ENCODE data around the gene TGFA.

TGFA gene

DNA sequence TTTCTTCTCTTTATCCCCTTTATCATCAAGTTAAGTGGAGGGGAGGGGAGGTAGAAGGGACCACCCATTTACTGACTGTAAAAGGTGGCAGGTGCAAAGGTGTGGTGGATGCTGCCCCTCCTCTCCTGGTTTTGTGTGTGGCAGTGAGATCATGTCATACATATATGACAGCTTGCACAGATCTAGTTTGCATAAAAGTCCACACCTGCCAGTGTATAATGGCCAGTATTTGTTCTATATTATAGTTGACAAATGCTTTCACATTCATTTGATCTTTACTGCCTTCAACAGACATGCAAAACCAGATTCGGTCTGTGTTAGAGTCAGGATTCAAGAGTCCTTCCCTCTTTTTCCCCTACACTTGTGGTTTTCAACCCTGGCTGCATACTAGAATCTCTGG, 55.1 kb downstream of the TGFA start:
- Histone ChIP-seq H3K4me1 (no peaks in the 10 kb centered on the region), H3K36me3 (no peaks in the 10 kb centered on the region), H3K4me3 (ENCODE audit: low read depth, low read length) (no peak overlapping the region), H3K27me3 (no peaks in the 10 kb centered on the region), H3K9me3 (no peaks in the 10 kb centered on the region)
- no peak for DNase-seq
- TF ChIP-seq, protein P1, sequence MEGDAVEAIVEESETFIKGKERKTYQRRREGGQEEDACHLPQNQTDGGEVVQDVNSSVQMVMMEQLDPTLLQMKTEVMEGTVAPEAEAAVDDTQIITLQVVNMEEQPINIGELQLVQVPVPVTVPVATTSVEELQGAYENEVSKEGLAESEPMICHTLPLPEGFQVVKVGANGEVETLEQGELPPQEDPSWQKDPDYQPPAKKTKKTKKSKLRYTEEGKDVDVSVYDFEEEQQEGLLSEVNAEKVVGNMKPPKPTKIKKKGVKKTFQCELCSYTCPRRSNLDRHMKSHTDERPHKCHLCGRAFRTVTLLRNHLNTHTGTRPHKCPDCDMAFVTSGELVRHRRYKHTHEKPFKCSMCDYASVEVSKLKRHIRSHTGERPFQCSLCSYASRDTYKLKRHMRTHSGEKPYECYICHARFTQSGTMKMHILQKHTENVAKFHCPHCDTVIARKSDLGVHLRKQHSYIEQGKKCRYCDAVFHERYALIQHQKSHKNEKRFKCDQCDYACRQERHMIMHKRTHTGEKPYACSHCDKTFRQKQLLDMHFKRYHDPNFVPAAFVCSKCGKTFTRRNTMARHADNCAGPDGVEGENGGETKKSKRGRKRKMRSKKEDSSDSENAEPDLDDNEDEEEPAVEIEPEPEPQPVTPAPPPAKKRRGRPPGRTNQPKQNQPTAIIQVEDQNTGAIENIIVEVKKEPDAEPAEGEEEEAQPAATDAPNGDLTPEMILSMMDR (IDR thresholded peaks at IDR 0.05; ENCODE audit: low read depth, low read length) = no peak

- TF ChIP-seq, protein P1 (IDR thresholded peaks at IDR 0.05; ENCODE audit: low read depth, low read length) = peak; percentile 18; the same call in 1 of the 2 replicates
- H3K9me3 ChIP-seq = no peaks in the 10 kb centered on the region
- H3K4me3 ChIP-seq (ENCODE audit: low read depth, low read length) = no peak overlapping the region
- H3K4me1 ChIP-seq = no peaks in the 10 kb centered on the region
- no peaks in the 10 kb centered on the region for H3K36me3 ChIP-seq
- no peaks in the 10 kb centered on the region for H3K27me3 ChIP-seq
- DNase-seq = no peak
Observed at GRCh38 chr2:70498054-70498453, 55.6 kb downstream of the TGFA start.

DNA sequence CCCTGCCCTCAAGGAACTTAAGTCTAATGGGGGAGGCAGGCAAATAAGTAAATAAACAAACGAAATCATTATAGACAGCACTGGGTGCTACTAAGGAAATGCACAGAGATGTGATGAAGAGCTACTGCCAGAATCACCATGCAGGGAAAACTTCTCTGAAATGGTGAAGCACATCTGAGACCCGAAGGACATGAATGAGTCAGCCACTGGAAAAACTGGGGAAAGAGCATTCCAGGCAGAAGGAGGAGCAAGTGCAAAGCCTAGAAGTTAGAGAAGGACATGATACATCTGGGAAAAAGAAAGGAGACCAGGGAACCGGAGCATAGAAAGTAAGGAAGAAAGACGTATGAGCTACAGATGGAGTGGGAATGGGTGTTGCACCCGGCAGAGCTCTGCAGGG, 56.8 kb downstream of the TGFA start:
- no peak for DNase-seq
- no peak overlapping the region for H3K4me3 ChIP-seq (ENCODE audit: low read depth, low read length)
- no peaks in the 10 kb centered on the region for H3K4me1 ChIP-seq
- TF ChIP-seq, protein P1 (IDR thresholded peaks at IDR 0.05; ENCODE audit: low read depth, low read length) = no peak
- H3K36me3 ChIP-seq = no peaks in the 10 kb centered on the region
- H3K27me3 ChIP-seq = no peaks in the 10 kb centered on the region
- no peaks in the 10 kb centered on the region for H3K9me3 ChIP-seq

- H3K36me3 ChIP-seq = no peaks in the 10 kb centered on the region
- H3K4me3 ChIP-seq (ENCODE audit: low read depth, low read length) = no peak overlapping the region
- no peaks in the 10 kb centered on the region for H3K9me3 ChIP-seq
- no peaks in the 10 kb centered on the region for H3K4me1 ChIP-seq
- no peaks in the 10 kb centered on the region for H3K27me3 ChIP-seq
- TF ChIP-seq, protein P1 (IDR thresholded peaks at IDR 0.05; ENCODE audit: low read depth, low read length) = no peak
- no peak for DNase-seq
Observed at GRCh38 chr2:70494293-70494886, 59.2 kb downstream of the TGFA start.

GRCh38 chr2:70490381-70490780, 63.2 kb downstream of the TGFA start:
- Histone ChIP-seq H3K27me3 (no peaks in the 10 kb centered on the region), H3K36me3 (no peaks in the 10 kb centered on the region), H3K9me3 (no peaks in the 10 kb centered on the region), H3K4me1 (no peaks in the 10 kb centered on the region), H3K4me3 (ENCODE audit: low read depth, low read length) (no peak overlapping the region)
- DNase-seq = no peak
- TF ChIP-seq, protein P1 (IDR thresholded peaks at IDR 0.05; ENCODE audit: low read depth, low read length) = no peak

- Histone ChIP-seq H3K27me3 (no peaks in the 10 kb centered on the region), H3K4me3 (ENCODE audit: low read depth, low read length) (no peak overlapping the region), H3K4me1 (no peaks in the 10 kb centered on the region), H3K36me3 (no peaks in the 10 kb centered on the region), H3K9me3 (no peaks in the 10 kb centered on the region)
- TF ChIP-seq, protein P1 (IDR thresholded peaks at IDR 0.05; ENCODE audit: low read depth, low read length) = no peak
- no peak for DNase-seq
Observed at GRCh38 chr2:70489165-70489564, 64.5 kb downstream of the TGFA start.
